SIG-M5 (cell line): ENCODE data around the gene NRXN3.

Experiments used
- DNase-seq: peaks from one replicate; lab custom pipeline; 2025; lab: John Stamatoyannopoulos, UW

The NRXN3 gene

DNA sequence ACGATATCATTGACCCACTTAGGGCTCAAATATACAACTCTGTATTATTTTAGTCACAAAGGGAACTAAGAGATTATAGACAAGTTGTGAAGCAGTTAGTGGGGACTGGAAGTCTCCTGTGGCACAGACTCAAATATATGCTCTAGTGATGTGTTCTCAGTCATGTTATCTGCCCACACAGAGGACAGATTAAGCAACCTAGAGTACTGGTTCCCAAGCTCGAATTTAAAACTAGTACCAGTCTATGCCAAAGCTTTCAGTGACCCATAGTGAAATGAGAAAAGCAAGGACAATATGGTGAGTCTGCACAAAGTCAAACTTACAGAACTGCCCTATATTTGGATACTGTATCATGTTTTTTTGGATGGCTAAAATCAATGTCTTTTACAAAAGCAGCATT is 1651.9 kb downstream of the NRXN3 start:
- DNase-seq: no peak

DNA sequence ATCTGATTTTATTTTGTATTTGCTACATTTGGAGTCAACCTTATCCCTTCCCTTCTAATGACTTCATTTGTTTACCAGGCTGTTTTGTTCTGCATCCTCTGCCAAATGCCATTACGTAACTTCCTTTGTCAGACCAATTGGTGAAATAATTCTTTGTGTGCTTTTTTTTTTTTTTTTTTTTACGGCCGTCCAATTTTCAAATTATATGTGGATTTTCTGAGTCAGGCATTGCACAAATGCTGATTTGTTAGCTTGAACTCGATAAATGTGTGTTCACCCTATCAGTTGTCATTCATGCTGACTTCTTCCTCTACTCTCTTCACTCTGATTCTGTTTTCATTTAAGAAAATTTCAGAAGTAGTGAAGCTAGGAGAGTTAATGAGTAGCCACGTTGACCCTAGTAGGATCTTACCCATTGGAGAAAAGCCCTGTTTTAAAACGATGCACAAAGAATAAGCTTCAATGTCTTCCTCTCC is 1654.9 kb downstream of the NRXN3 start:
- DNase-seq: no peak

DNA sequence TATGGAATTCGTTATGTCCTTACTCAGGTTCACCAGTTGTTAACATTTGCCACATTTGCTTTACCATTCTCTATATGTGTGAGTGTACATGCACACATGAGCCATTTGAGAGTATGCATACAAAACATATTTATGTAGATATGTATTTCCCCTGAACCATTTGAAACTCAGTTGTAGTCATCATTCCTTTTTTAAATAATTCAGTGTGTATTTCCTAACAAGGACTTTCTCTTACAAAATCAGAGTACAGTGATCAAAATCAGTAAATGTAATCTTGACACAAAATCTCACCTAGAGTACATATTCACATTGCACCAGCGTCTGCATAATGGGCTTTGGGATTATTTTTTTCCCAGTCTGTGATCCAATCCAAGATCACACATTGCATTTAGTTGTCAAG is 1656.2 kb downstream of the NRXN3 start:
- DNase-seq: no peak

DNA sequence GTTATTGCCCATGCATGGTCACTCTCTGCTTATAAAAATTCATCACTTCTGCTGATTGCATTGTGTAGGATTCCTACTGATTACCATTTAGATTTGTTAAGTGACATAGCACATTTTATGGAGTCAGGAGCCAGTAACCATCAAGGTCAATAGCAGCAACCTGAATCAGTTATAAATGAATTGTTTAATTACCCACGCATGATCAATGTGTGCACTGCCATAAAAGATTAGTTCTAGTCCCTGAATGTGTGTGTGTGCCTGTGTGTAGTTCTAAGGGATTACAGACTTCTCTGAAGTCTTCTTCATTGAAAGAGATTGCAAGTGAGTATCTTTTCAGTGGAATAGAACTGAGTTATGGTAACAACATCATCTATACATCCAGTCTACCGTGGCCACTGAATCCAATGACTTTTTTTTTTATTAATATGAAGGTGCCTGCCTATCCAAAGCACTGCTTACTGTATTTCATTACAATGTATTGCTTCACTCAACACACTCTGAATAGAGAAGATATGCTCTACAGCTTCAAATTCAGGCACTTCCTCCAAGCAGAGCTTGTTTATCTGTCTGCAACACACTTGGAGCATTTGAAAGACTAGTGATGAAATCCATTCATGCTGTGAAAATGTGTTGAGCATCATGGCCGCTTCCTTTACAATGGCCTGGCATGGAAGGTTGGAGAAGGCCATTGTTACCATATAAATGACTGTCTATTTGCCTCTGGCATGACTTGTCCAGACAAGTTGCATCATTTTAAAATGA is 1659.4 kb downstream of the NRXN3 start:
- DNase-seq: no peak

DNA sequence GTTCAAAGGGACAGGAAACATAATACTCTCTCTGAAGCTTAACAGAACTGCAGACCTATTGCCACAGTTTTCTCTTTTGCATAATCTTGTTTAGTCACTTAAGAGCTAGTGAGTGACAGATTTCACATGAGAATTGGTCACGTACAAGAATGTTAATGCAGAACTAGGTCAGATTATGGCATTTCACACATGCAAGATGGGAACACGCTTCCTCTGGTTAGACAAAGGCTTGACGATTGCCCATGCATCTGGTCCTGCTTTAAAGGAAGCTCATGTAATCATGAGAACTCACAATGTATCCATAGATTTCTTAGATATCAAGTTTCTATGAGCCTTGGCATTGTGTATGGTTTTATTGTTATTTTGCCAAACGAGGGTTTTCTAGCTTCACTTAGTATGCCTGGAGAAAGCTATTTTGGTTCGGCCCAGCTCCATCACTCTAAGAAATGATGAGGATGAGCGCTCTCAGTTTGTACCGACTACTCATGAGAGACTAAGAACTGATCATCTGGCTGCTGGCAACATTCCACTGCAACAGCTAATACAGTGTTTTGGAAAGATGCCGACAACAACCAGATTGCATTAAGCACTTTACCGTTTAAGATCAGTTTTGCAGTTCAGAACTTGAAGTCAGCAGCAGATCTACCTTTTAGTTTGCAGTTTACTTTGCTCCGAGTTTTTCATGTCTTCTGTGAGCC is 1661.2 kb downstream of the NRXN3 start:
- no peak for DNase-seq

DNA sequence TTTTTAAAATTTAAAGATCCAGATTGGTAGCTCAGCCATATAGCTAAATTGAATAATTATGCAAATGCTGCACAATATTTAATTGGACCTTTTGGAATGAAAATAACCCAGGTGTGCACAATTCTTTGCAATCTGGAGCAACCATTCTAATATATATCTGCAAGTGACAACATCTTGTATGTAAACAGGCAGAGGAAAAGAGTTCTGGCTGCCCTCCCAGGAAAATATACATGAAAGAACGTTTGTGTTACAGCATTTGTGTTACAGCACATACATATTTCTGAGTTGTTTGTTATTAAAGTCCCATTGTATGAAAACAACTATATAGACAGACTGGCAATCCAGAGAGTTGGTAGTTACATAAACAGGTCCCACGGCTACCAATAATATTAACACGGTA is 1663.6 kb downstream of the NRXN3 start:
- DNase-seq: no peak

DNA sequence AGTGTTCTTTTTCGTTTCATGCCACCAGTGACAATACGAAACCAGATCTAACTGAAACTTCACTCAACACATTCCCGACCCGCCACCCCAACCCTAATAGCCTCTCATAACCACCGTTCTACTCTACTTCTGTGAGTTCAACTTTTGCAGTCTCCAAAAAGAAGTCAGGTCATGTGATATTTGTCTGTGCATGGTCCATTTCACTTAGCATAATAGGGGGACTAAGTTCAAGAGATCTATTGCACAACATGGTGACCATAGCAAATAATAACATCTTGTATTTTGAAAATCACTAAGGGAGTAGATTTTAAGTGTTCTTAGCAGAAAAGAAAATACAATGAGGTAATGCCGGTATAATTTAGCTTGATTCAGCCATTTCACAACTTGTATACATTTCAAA is 1664.7 kb downstream of the NRXN3 start:
- no peak for DNase-seq

DNA sequence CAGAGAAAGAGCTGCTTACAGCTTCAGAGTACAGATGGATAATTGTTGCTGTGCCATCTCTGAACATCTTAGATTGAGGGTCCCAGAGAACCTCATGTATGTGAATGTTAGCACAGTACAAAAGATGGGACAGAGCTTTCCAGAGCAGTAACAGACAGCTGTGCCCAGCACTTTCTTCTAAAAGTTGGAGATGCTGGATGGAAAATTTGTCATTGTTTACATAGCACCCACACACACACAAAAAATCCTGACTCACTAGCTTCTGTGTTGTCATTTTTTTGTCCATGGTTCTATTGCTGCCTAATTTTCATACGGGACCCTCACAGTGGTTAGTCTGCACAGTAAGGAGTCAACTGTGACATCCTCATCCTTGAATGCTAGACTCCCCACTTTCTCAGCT is 1666.4 kb downstream of the NRXN3 start:
- DNase-seq: no peak

DNA sequence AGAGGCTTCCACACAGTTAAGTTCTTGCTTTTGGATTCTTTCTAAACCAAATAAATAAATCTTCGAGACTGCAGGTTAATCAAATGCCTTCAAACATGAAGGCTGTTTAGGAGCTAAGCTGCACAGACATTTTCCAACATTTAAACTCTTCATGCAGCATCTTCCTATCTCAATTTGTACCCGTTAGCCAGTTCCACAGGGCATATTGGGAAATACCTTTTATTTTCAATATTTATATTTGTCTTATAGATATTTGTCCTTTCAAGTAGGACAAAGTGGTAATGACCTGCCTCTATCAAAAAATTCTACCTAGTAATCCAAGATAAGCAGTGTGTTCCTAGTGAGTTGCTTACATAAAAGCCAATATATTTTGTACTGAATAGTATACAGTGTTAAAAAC is 1667.5 kb downstream of the NRXN3 start:
- no peak for DNase-seq

DNA sequence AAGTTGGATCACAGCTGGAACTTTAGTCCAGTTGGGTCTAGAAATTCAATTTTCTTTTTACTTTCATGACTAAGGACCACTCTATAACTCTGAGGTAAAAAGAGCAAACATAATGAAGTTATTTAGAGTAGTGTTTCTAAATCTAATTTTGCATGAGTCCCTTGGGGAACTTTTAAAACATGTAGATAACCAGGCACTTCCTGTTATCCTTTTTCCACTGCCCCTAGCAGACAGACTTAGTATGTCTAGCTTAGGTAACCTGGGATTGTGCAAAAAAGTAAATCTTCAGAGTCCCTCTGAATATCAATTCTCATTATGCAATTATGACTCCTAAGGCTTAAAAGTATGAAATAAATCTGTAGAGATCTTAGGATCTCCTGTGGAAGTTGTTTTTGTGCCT is 1669.9 kb downstream of the NRXN3 start:
- DNase-seq: no peak

DNA sequence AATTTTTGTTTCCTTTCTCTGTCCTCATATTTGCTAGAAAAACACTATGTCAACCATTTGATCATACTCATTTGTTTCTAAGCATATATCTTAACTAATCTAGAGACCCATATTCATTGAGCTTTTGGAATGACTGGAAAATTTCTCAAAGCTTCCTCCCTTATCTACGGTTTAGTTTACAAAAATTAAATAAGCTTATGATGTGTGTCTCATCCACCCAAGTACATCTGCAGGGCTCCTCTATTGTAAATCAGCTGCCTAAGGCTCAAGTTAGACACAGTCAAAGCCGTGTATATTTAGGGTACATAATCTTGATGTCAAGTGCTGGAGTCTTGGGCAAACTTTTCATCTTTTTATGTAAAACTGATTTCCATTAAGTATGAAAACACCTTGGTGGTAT is 1670.7 kb downstream of the NRXN3 start:
- DNase-seq: no peak

DNA sequence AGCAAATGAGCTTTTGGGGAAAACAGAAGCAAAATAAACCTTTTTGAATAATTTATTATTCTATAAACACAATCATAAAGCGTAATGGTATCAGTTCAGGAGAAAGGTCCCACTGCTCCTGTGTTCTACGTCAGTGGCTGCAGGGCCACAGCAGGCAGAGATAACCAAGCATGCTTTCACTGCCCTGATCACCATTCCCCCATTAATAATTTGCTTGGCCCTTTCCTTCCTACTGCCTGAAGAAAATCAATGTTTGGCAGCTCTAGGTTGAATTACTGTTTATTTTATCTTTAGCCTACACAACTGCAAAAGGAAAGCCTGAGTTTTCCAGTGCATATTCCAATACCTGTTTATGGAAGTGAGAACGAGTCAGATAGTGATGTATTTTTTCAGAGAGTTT is 1671.3 kb downstream of the NRXN3 start:
- no peak for DNase-seq

DNA sequence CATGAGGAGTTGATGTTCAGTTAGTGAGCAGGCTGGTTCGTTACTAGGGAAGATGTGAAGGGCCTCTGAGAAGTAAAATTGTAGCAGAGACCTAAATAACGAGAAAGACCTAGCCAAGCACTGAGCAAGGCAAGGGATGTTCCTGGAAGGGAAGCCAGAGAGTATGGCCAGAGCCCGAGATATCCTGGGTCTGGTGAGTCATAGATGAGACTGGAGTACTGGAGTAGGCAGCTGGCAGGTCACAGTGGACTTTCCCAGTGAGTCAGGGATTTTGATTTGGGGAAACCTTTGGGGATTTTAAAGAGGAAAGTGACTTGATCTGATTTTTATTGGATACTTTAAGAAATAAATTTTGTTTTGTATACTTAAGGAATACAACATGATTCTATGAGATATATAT is 1672.1 kb downstream of the NRXN3 start:
- DNase-seq: no peak

DNA sequence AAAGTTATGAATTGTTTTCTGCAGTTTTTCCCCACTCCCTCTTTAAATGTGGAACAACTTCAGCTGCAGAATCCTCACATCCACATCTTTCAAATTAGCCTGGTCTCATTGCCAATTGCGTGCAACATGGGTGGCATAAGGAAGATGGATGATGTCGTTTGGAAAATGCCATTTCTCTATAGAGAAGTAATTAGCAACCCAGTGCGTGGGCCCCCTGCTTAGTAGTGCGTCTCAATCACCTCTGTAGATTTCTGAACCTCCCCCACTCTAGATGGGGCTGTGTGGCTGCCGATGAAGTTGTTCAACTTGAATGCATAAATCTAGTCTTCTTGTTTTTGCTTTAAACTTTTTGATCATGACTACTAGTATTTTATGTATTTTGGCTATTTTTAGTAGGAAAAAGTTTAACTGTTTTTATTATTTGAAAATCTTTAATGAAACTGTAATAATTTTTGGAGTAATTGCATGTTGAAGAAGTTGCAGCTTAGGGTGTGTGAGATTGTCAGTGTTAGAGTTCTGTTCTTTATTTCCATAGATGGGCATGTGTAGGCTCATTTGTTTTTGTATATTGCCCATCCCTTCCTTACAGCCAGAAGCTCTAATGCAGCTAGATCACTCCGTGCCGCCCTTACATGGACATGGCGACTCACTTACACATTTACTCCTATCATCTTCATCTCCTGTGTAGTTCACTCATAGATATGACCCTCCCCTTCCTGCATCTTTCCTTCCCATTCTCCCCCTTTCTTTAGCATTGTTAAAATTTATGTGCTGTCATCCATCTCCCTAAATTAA is 1683.0 kb downstream of the NRXN3 start:
- DNase-seq: no peak

DNA sequence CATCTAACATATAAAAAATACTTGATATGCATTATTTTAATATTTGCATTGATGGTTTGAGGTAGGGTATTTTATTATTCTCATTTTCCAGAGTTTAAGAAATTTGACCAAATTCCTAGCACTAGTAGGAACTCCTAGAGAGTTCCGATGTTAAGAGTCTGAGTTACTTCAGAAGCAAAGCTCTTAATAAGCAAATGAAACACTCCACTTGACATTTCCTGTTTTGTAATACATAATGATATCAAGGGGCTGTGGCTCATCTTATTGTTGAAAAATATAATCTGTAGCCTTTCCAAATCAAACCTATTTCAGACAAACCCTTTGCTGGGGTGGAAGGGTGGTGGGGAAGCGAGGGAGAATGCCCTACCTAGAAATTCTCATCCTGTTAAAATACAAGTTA is 1685.6 kb downstream of the NRXN3 start:
- DNase-seq: no peak

DNA sequence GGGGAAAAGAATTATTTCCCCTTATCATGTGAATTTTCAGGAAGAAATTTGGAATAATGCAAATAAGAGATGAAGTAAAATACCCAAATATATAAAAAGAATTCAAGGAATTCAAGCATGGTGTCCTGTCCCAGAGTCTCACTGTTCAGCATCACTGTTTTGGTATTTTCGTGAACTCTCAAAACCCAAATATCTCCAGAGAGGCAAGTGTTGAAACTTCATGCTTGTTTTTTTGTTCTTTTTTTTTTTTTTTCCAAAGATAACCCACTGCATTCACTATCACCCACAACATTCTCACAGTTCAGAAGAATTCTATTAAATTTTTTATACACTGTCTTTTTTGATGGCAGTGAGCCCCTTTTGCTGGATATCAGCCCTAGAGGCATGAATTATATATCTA is 1686.2 kb downstream of the NRXN3 start:
- DNase-seq: no peak

DNA sequence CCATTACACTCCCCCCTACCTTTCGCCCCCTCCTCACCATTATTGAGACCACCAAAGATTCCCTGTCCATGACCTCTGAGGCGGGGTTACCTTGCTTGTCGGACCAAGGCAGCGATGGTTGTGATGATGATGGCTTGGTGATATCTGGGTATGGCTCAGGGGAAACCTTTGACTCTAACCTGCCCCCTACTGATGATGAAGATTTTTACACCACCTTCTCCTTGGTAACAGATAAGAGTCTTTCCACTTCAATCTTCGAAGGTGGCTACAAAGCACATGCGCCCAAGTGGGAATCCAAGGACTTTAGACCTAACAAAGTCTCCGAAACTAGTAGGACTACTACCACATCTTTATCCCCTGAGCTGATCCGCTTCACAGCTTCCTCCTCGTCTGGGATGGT is 1690.9 kb downstream of the NRXN3 start:
- DNase-seq: no peak

DNA sequence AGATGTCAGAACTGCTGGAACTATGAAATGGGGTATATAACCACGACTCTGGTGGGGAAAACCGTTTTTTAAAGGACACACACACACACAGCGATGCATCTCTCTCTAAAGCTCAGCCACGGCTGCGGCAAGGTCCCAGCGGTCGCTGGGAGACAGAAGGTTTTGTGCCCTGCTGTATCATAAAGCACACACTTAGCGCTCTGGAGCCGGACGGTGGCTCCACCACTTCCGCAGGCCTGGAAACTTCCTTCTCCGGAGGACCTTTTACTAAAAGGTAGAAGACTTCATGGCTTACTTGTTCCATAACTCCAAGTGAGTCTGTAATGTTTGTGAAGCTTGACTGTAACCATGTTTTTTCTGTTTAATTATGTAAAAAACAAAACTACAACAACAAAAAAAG is 1691.9 kb downstream of the NRXN3 start:
- no peak for DNase-seq

DNA sequence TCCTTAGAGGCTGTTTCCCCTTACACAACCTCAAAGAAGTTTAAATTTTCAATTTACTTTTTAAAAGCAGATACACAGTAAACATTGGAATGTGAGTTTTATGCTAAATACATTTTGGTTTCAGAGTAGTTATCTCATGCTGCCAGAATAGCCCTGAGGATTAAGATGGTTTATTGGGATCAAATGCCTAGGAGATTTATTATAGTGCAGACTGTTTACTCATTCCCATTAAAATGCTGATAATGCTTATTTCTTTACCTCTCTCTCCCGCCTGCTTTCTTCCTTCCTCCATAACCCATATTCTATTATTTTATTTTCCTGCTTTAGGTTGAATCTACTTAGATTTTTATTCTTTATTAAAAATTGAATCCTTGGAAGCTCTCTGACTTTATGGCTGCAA is 1701.0 kb downstream of the NRXN3 start:
- no peak for DNase-seq

DNA sequence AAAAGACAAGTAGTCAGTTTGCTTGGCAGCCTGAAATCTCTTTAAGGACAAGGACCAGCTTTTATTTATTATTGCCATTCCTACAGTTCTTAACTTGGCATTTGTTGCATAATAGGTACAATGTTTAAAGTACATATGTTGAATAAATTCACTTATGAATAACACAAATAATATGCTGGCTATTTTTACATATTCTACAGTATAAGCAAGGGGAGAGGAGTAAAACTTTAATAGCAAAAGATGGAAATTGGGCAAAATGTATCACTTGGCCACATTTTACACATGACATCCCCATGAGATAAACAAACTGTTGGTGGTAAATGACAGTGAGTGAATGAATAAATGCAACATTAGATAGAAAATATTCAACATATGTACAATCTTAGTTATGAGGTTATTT is 1708.1 kb downstream of the NRXN3 start:
- DNase-seq: no peak

DNA sequence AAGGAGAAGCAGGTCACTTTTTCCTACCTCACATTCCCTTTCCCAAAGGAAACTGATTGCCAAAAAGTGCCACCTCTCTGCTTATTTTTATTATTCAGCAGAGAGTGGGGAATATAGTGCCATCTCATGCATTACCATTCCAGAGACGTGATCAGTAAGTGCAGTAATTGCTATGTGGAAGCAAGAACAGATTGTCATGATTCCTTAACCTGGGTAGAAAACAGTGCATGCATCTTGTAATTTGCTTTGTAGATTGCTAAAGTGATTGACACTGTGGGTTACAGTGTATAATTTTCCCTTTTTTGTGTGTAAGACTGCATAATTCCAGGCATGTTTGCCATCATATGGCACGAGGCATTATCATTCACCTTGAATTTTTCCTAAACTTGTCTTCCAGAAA is 1708.6 kb downstream of the NRXN3 start:
- DNase-seq: no peak

DNA sequence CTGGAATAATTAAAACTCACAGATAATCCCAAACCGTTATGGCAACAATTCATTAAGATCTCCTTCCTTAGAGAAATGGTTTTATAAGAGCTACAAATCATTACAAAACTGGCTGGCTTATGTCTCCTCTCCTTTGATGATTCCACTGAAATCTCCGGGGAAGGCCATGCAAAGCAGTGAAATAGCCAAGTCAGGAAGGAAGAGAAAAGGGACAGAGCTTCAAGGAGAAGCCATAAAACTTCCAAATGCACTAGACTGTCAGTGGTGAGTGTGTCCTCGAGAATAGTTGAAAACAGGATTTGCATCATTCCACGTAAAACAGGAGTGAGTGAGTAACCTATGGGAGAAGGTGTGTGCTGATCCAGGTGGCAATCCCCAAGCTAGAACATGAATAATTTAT is 1711.1 kb downstream of the NRXN3 start:
- no peak for DNase-seq

DNA sequence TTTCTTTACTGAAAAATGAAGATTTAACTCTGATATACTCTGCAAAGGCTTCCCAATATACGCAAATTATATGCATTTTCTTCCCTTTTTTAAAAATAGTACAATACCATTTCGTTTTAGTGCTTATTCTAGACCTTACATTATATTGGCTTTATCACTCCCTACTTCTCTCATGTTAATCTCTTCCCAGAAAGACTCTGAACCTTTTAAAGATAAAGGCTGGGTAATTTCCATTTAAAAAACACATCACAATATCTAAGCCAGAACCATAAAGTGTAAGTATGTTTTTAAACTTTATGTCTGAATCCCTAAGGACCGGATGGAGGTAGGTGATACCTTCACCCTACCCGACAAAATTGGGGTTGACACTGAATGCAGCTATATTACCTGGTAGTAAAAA is 1720.4 kb downstream of the NRXN3 start:
- DNase-seq: no peak
